PC-9 (cell line): ENCODE measurements around the gene CPVL. TPM values are rescaled to one million over a fixed set of nuclear protein-coding genes. Genes with fewer than 3 reads are reported as not detected.

Experiments used
- BruUV-seq: library from RNA; stranded (reverse); fragments of 400-500 nt; replicated peaks from 2 replicates; lab custom pipeline; 2021; lab: Mats Ljungman, UMichigan
- CTCF ChIA-PET: fragments of 300-600 bp; sonication (Branson Sonifier 250); formaldehyde crosslinking; loops from one replicate; lab custom pipeline; 2022; ENCODE audit warnings: antibody characterized with exemption; lab: Charles Lee
- POLR2A ChIA-PET: fragments of 300-600 bp; sonication (Branson Sonifier 250); formaldehyde crosslinking; loops from one replicate; lab custom pipeline; 2022; ENCODE audit warnings: antibody characterized with exemption; ENCODE audit not compliant: unreplicated experiment; lab: Charles Lee
- DNase-seq, 2 experiments: peaks; one replicate each; pipeline versions ENCODE4 v3.0.0 to v3.0.0-alpha.2; 2015 to 2022; ENCODE audit warnings: mixed read lengths in 1 of 2
- H2AFZ ChIP-seq: fragments of 200-600 bp; sonication (generic); 2 replicates; pipeline ENCODE4 v1.8.1; 2017; ENCODE audit warnings: antibody characterized with exemption
- H3F3A ChIP-seq: fragments of 200-600 bp; sonication (generic); 2 replicates; pipeline ENCODE4 v1.8.1; 2017; ENCODE audit warnings: antibody characterized with exemption, mild to moderate bottlenecking, low read depth; ENCODE audit not compliant: insufficient read depth
- H3K27ac ChIP-seq: fragments of 200-600 bp; sonication (generic); 2 replicates; pipeline ENCODE4 v1.6.1; 2016; ENCODE audit warnings: mixed run types
- H3K27me3 ChIP-seq: fragments of 200-600 bp; sonication (generic); 2 replicates; pipeline ENCODE4 v1.6.1; 2016; ENCODE audit warnings: low read depth, mixed run types; ENCODE audit not compliant: insufficient read depth
- H3K36me3 ChIP-seq: fragments of 200-600 bp; sonication (generic); 2 replicates; pipeline ENCODE4 v1.6.1; 2016; ENCODE audit warnings: low read depth, mixed run types
- H3K4me1 ChIP-seq: fragments of 200-600 bp; sonication (generic); replicated peaks from 2 replicates; pipeline ENCODE4 v1.6.1; 2016; ENCODE audit warnings: mixed run types; ENCODE audit not compliant: insufficient read depth
- H3K4me2 ChIP-seq: fragments of 200-600 bp; sonication (generic); 2 replicates; pipeline ENCODE4 v1.6.1; 2017; ENCODE audit warnings: mixed run types
- H3K4me3 ChIP-seq: fragments of 200-600 bp; sonication (generic); 2 replicates; pipeline ENCODE4 v1.6.1; 2016; ENCODE audit warnings: mixed run types
- H3K79me2 ChIP-seq: fragments of 200-600 bp; sonication (generic); 2 replicates; pipeline ENCODE4 v1.6.1; 2017; ENCODE audit warnings: low read depth, mixed run types
- H3K9me2 ChIP-seq: fragments of 200-600 bp; sonication (generic); 2 replicates; pipeline ENCODE4 v1.8.1; 2017; ENCODE audit warnings: mild to moderate bottlenecking; ENCODE audit not compliant: insufficient read depth
- H3K9me3 ChIP-seq: fragments of 200-600 bp; sonication (generic); 2 replicates; pipeline ENCODE4 v1.8.1; 2016; ENCODE audit warnings: low read depth; ENCODE audit not compliant: insufficient read depth
- H4K20me1 ChIP-seq: fragments of 200-600 bp; sonication (generic); 2 replicates; pipeline ENCODE4 v1.8.1; 2017; ENCODE audit not compliant: insufficient read depth
- CTCF ChIP-seq: fragments of 200-600 bp; sonication (generic); conservative IDR thresholded peaks from 2 replicates; pipeline ENCODE4 v1.6.1; 2017; ENCODE audit warnings: mixed run types, antibody characterized with exemption, mild to moderate bottlenecking, moderate library complexity
- EZH2 ChIP-seq: fragments of 200-600 bp; sonication (generic); IDR thresholded peaks from 2 replicates; pipeline ENCODE4 v1.8.0; 2017; ENCODE audit warnings: antibody characterized with exemption, low read depth
- intact Hi-C: fragments of 100-400 bp; cut with micrococcal nuclease; formaldehyde crosslinking; loops from one replicate; pipeline ENCODE4 v1.10.0; 2022; ENCODE audit not compliant: unreplicated experiment
- total RNA-seq: library from RNA; stranded (reverse); gene quantifications from 2 replicates; pipeline ENCODE4 v1.2.3, GENCODE V29; 2021

CPVL gene
- total RNA-seq, 1 experiment from 2014 or later, result not detected

GRCh38 chr7:29090836-29091601, 55.3 kb downstream of the CPVL start:
- no peaks in the 10 kb centered on the region for H4K20me1 ChIP-seq
- peak overlapping the region; percentile 33 for H3K4me2 ChIP-seq

GRCh38 chr7:29090151-29090805, 56.1 kb downstream of the CPVL start:
- no peak overlapping the region for H3K27ac ChIP-seq
- no peak overlapping the region for H2AFZ ChIP-seq
- TF ChIP-seq CTCF (no peak), EZH2 (no peak)
- H3K4me2 ChIP-seq, result no peak overlapping the region
- no TSS peak for BruUV-seq
- no peaks in the 10 kb centered on the region; the same call in 1 of the 2 replicates for H3K27me3 ChIP-seq
- H3K4me1 ChIP-seq, result no peaks in the 10 kb centered on the region
- H3K4me3 ChIP-seq, result no peak overlapping the region
- H3K9me2 ChIP-seq, result no peaks in the 10 kb centered on the region
- ChIA-PET POLR2A (no interaction called here), CTCF (no interaction called here)
- no peaks in the 10 kb centered on the region for H4K20me1 ChIP-seq
- peak in 1 of 2 experiments; percentile 18 for DNase-seq
- no peaks in the 10 kb centered on the region for H3F3A ChIP-seq
- intact Hi-C loops, result no loop called here
- no peaks in the 10 kb centered on the region for H3K36me3 ChIP-seq
- H3K9me3 ChIP-seq, result no peaks in the 10 kb centered on the region
- no peaks in the 10 kb centered on the region for H3K79me2 ChIP-seq

More at GRCh38 chr7:29090836-29091601, 55.3 kb downstream of the CPVL start:
- Histone ChIP-seq H3K79me2 (no peaks in the 10 kb centered on the region), H3K27me3 (no peaks in the 10 kb centered on the region; the same call in 1 of the 2 replicates), H2AFZ (no peak overlapping the region), H3K36me3 (no peaks in the 10 kb centered on the region), H3K4me3 (no peak overlapping the region; the same call in 1 of the 2 replicates), H3K9me2 (no peaks in the 10 kb centered on the region), H3K27ac (no peak overlapping the region), H3F3A (no peaks in the 10 kb centered on the region), H3K9me3 (no peaks in the 10 kb centered on the region), H3K4me1 (no peaks in the 10 kb centered on the region)
- BruUV-seq, result no TSS peak
- no peak for DNase-seq
- POLR2A ChIA-PET, result no interaction called here
- intact Hi-C loops, result no loop called here
- CTCF ChIA-PET, result no interaction called here
- TF ChIP-seq CTCF (no peak), EZH2 (no peak)

- Histone ChIP-seq H3K4me2 (no peak overlapping the region), H3K79me2 (no peaks in the 10 kb centered on the region), H3K4me3 (no peak overlapping the region), H3F3A (no peaks in the 10 kb centered on the region), H3K4me1 (no peaks in the 10 kb centered on the region), H3K27me3 (no peaks in the 10 kb centered on the region; the same call in 1 of the 2 replicates), H2AFZ (no peak overlapping the region), H4K20me1 (no peaks in the 10 kb centered on the region), H3K9me3 (no peaks in the 10 kb centered on the region), H3K9me2 (no peaks in the 10 kb centered on the region), H3K27ac (no peak overlapping the region), H3K36me3 (no peaks in the 10 kb centered on the region)
- no peak for DNase-seq
- CTCF ChIA-PET, result interaction anchor here (0.6 kb wide), 1 partner anchor 982 kb away, joined by 3 read pairs; no protein-coding TSS in a partner anchor
- TF ChIP-seq CTCF (no peak), EZH2 (no peak)
- intact Hi-C loops, result no loop called here
- BruUV-seq, result no TSS peak
- POLR2A ChIA-PET, result no interaction called here
These were observed 58.5 kb downstream of the CPVL start for GRCh38 chr7:29087840-29088170.
